Pancreas (tissue), 10 donors: ENCODE results near the gene CRIM1. TPM values are rescaled to one million over a fixed set of nuclear protein-coding genes. Genes with fewer than 3 reads are reported as not detected.

Source experiments
- ATAC-seq, 4 donors: fragments of 200-7000 bp; cut with Tn5 transposase; one replicate each; pipeline versions ENCODE4 v1.8.0 to v1.9.1; 2020; ENCODE audit warnings: mild to moderate bottlenecking in 4 of 4, moderate library complexity in 4 of 4
- DNase-seq, 6 donors: peaks; one replicate each; pipeline ENCODE4 v3.0.0-alpha.2; 2020
- FAIRE-seq: peaks from 2 replicates; lab custom pipeline; 2012; peaks lifted over from hg19 to GRCh38; lab: Jason Lieb, UNC
- H3K27ac ChIP-seq, 4 donors: fragments of 200-600 bp; sonication (generic); 1 replicate in 3 of 4; 2 replicates in 1 of 4; pipeline versions ENCODE4 v1.5.0 to v1.8.0; 2020
- H3K27me3 ChIP-seq, 4 donors: fragments of 200-600 bp; one replicate each; pipeline ENCODE4 v1.8.0; 2021
- H3K36me3 ChIP-seq, 3 donors: fragments of 200-600 bp; sonication (generic) in 1 of 3; one replicate each; pipeline versions ENCODE4 v1.5.0 to v1.8.0; 2020 to 2021
- H3K4me1 ChIP-seq, 3 donors: fragments of 200-600 bp; one replicate each; pipeline ENCODE4 v1.8.0; 2021
- H3K4me3 ChIP-seq, 4 donors: fragments of 200-600 bp; sonication (generic) in 2 of 4; one replicate each; pipeline versions ENCODE4 v1.5.0 to v1.8.0; 2020 to 2021
- H3K9me3 ChIP-seq, 4 donors: fragments of 200-600 bp; one replicate each; pipeline ENCODE4 v1.8.0; 2021
- CTCF ChIP-seq, 4 donors: fragments of 200-600 bp; sonication (generic) in 3 of 4; IDR thresholded peaks; one replicate each; pipeline versions ENCODE4 v1.5.0 to v1.8.0; 2021; ENCODE audit warnings: antibody characterized with exemption in 4 of 4
- WGBS, 2 donors: extraction: QIAGEN DNeasy Blood & Tissue Kit; methylation state at CpG; one replicate each; pipeline ENCODE4 v1.1.7; 2013; 5-methylcytosine and 5-hydroxymethylcytosine counted together
- intact Hi-C, 3 donors: fragments of 100-400 bp; cut with DNase I; formaldehyde crosslinking; loops; one replicate each; pipeline versions ENCODE4 v1.11.1 to v1.14.2; 2022
- polyA plus RNA-seq, 2 donors: library from polyadenylated mRNA; stranded (reverse); fragments of 200-250 nt; gene quantifications; one replicate each; pipeline ENCODE4 v1.2.3, GENCODE V29; 2013
- total RNA-seq, 6 donors: library from RNA; stranded (reverse); fragmentation: NEBNext Ultra II Directional in 4 of 6; extraction: Animal tissue kit (Norgen Biotek cat#: 25700) in 4 of 6; gene quantifications; one replicate each; pipeline versions ENCODE4 v1.2.1 to v1.2.4, GENCODE V29; 2021 to 2023
- donor health status: healthy with polysubstance abuse.
- donor health status: DM: no; HTN: no; CAD: no; lungs with moderate emphysema.
- donor health status: DM: no; HTN: no; CAD: no.
- donor health status: control.
- donor health status: control.
- donor health status: Bipolar disorder and iron deficiency.
- donor health status: DM: yes; HTN: yes; CAD: no.
- donor health status: DM: no; HTN: no; CAD: no.
- donor health status: DM: no; HTN: no; CAD: no.
- donor health status: DM: yes; HTN: yes; CAD: no.

Gene CRIM1
- total and polyA plus RNA-seq, 8 donors, result 5.2 to 29.1 (median 20.2) TPM

- FAIRE-seq (no peak), DNase-seq (no peak), ATAC-seq (no peak)
- H3K9me3 ChIP-seq, result no peaks in the 10 kb centered on the region
- H3K27ac ChIP-seq, result no peak overlapping the region
- H3K36me3 ChIP-seq, result no peaks in the 10 kb centered on the region
- H3K27me3 ChIP-seq, result no peaks in the 10 kb centered on the region
- TF ChIP-seq CTCF (IDR thresholded peaks at IDR 0.05), result no peak
- H3K4me1 ChIP-seq, result no peaks in the 10 kb centered on the region
- no peak overlapping the region for H3K4me3 ChIP-seq
- 53 to 61% methylated on average over 6 of the region's 6 CpGs for WGBS, 2 donors
- intact Hi-C loops, result loop anchor here in 1 of 3 donors (10.0 kb wide), 1 partner anchor 77 kb away; no protein-coding TSS in a partner anchor
These were observed 86.2 kb downstream of the CRIM1 start for GRCh38 chr2:36441816-36442215.

GRCh38 chr2:36444216-36444936 lies 88.8 kb downstream of the CRIM1 start:
- Histone ChIP-seq H3K36me3 (no peaks in the 10 kb centered on the region), H3K27ac (no peak overlapping the region), H3K27me3 (no peaks in the 10 kb centered on the region), H3K4me1 (no peaks in the 10 kb centered on the region), H3K9me3 (no peaks in the 10 kb centered on the region), H3K4me3 (no peak overlapping the region)
- intact Hi-C loops, result loop anchor here in 1 of 3 donors (10.0 kb wide), 1 partner anchor 80 kb away; no protein-coding TSS in a partner anchor
- DNase-seq (no peak), FAIRE-seq (no peak), ATAC-seq (no peak)
- 77 to 88% methylated on average over 7 of the region's 7 CpGs for WGBS, 2 donors
- TF ChIP-seq CTCF (IDR thresholded peaks at IDR 0.05), result no peak

- H3K4me3 ChIP-seq, result no peak overlapping the region
- intact Hi-C loops, result loop anchor here in 1 of 3 donors (10.0 kb wide), 1 partner anchor 81 kb away; no protein-coding TSS in a partner anchor
- H3K27me3 ChIP-seq, result no peaks in the 10 kb centered on the region
- H3K27ac ChIP-seq, result no peak overlapping the region
- no peak for TF ChIP-seq CTCF (IDR thresholded peaks at IDR 0.05)
- no peaks in the 10 kb centered on the region for H3K9me3 ChIP-seq
- no peak for ATAC-seq
- no peaks in the 10 kb centered on the region for H3K36me3 ChIP-seq
- DNase-seq, result no peak
- peaks cover 0 to 3% (median 0%) of the 10 kb centered on the region in 3 donors for H3K4me1 ChIP-seq
- FAIRE-seq, result no peak
- 78 to 86% methylated on average over 8 of the region's 8 CpGs for WGBS, 2 donors
These were observed 89.7 kb downstream of the CRIM1 start for GRCh38 chr2:36445185-36445866.

GRCh38 chr2:36446294-36446693 lies 90.7 kb downstream of the CRIM1 start:
- Histone ChIP-seq H3K9me3 (no peaks in the 10 kb centered on the region), H3K36me3 (no peaks in the 10 kb centered on the region), H3K4me3 (no peak overlapping the region), H3K27ac (no peak overlapping the region), H3K4me1 (peaks cover 0 to 3% (median 0%) of the 10 kb centered on the region in 3 donors), H3K27me3 (no peaks in the 10 kb centered on the region)
- 52 to 65% methylated on average over 3 of the region's 3 CpGs for WGBS, 2 donors
- DNase-seq (no peak), FAIRE-seq (no peak), ATAC-seq (peak in 1 of 4 donors; percentile 19)
- TF ChIP-seq CTCF (IDR thresholded peaks at IDR 0.05), result no peak
- intact Hi-C loops, result loop anchor here in 1 of 3 donors (10.0 kb wide), 1 partner anchor 81 kb away; no protein-coding TSS in a partner anchor
